ENCODE data around the gene SAMSN1.

DNA sequence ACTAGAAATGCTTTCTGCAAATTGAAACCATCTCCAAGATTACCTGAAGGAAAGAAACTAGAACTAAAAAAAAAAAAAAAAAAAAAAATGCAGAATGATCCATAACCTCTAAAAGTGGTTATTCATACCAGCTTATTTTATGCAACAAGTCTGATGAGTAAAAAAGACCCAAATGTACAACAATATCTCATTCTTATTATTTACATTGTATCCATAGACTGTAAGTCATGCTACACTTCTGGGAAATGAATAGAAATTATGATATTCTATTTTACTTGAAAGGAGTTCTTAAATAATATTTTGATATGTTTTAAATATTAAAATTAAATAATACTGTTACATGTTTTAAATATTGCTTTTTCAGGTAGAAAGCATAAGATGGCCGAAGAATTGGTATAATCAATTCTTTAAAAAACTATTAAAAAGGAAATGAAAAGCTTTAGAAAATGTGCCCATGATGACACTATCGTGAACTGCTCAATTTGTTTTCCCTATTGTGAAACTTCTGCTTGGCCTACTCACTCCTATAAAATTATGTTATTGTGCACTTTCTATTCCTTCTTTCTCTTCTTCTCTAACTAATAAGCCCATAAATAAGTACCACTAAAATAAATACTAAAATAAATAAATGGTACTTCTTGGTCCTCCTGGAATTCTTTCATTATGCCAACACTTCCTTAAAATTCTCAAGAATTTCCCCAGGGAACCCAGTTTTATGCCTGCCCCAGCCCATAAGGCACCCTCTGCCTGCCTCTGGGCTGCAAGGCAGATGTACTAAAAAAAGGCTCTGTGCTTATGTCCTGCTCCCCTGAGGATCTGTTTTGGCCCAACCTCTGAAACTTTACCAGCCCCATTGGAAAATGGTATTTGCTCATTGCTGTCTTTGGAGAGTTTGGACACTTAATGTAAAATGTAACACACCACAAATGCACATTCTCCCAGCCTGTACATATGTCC lies 18.1 kb downstream of the SAMSN1 start:
- TF ChIP-seq CTCF (IDR thresholded peaks at IDR 0.05) (no peak), POLR2A (IDR thresholded peaks at IDR 0.05) (no peak)
